GM06990 (cell line): ENCODE measurements around the gene PACSIN3.
"Not testable (repeated sequence)": the region's sequence is repeated elsewhere in the genome, so short reads cannot be mapped to it uniquely, and the experiment has no call there.

Source experiments
- DNase-seq: peaks from one replicate; pipeline ENCODE4 v3.0.0-alpha.2; 2011; ENCODE audit not compliant: insufficient read length; ENCODE audit errors: extremely low read depth
- H3K27me3 ChIP-seq: replicated peaks from 2 replicates; pipeline ENCODE4 v1.6.0; 2011; ENCODE audit warnings: low read length; ENCODE audit not compliant: control insufficient read depth, insufficient read depth
- H3K36me3 ChIP-seq: 2 replicates; pipeline ENCODE4 v1.5.1; 2011; ENCODE audit warnings: low read length; ENCODE audit not compliant: control insufficient read depth, insufficient read depth
- H3K4me3 ChIP-seq: replicated peaks from 2 replicates; pipeline ENCODE4 v1.5.1; 2011; ENCODE audit warnings: low read depth, mild to moderate bottlenecking, control low read depth, low read length
- TF ChIP-seq, protein P1 (sequence below): IDR thresholded peaks from 2 replicates; pipeline ENCODE4 v1.5.1; 2011; ENCODE audit warnings: low read length, control low read depth, mild to moderate bottlenecking, inconsistent platforms; ENCODE audit not compliant: insufficient read depth, poor library complexity, severe bottlenecking

Gene PACSIN3

DNA sequence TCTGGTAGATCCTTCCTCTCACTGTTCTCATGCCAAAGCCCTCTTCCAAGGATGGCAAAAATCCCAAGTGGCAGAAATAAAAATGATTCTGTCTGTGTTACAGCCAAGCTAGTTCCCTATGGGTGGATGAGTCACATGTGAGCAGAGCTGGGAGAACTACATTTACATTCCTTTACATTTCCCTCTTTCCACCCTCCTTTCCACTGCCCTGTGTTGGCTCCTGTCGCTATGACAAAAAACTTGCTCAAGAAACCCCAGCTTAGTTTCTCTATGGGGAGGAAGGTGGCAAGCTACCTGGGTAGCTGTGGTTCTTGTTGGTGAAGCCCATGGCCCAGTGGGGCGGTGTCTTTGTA lies 18.4 kb upstream of the PACSIN3 start:
- no peak overlapping the region for H3K4me3 ChIP-seq
- no peaks in the 10 kb centered on the region for H3K36me3 ChIP-seq
- H3K27me3 ChIP-seq: no peaks in the 10 kb centered on the region; the same call in none of the 2 replicates
- TF ChIP-seq, protein P1, sequence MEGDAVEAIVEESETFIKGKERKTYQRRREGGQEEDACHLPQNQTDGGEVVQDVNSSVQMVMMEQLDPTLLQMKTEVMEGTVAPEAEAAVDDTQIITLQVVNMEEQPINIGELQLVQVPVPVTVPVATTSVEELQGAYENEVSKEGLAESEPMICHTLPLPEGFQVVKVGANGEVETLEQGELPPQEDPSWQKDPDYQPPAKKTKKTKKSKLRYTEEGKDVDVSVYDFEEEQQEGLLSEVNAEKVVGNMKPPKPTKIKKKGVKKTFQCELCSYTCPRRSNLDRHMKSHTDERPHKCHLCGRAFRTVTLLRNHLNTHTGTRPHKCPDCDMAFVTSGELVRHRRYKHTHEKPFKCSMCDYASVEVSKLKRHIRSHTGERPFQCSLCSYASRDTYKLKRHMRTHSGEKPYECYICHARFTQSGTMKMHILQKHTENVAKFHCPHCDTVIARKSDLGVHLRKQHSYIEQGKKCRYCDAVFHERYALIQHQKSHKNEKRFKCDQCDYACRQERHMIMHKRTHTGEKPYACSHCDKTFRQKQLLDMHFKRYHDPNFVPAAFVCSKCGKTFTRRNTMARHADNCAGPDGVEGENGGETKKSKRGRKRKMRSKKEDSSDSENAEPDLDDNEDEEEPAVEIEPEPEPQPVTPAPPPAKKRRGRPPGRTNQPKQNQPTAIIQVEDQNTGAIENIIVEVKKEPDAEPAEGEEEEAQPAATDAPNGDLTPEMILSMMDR: no peak
- DNase-seq: no peak

DNA sequence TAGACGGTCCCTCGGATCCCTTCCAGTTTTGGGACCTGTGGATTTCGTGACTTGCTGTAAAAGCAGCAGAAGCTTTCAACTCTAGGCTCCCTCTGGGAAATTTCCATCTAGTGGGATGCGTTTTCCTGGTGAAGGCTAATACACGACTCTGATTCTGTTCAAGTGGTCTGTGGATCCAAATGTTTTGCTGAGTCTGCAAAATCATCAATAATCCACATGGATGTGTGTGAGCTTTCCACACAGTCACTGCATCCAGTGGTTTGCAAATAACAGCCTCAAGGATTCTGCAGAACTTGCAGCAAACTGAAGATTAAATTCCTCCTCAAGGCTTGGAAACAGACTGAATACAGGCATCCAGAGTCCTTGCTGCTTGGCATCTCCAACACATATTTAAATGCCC lies 16.3 kb upstream of the PACSIN3 start:
- no peak for DNase-seq
- TF ChIP-seq, protein P1: no peak
- H3K4me3 ChIP-seq: no peak overlapping the region
- no peaks in the 10 kb centered on the region; the same call in none of the 2 replicates for H3K27me3 ChIP-seq
- H3K36me3 ChIP-seq: no peaks in the 10 kb centered on the region

DNA sequence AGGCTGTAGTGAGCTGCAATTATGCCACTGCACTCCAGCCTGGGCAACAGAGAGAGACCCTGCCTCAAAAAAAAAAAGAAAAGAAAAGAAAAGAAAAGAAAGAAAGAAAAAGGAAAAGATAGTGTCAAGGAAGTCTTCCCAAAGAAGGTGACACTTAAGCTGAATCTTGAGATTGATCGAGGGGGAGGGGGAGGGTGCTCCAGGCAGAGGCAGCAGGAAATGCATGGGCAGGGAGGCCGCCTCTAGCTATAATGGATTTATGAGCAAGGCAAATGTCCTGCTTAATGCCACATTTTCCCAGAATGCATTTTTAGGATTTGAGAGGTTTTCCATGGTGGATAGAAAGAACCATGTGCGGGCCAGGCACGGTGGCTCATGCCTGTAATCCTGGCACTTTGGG lies 14.8 kb upstream of the PACSIN3 start:
- Histone ChIP-seq H3K27me3 (no peaks in the 10 kb centered on the region; the same call in 1 of the 2 replicates), H3K36me3 (no peaks in the 10 kb centered on the region), H3K4me3 (no peak overlapping the region)
- TF ChIP-seq, protein P1: no peak
- DNase-seq: no peak

DNA sequence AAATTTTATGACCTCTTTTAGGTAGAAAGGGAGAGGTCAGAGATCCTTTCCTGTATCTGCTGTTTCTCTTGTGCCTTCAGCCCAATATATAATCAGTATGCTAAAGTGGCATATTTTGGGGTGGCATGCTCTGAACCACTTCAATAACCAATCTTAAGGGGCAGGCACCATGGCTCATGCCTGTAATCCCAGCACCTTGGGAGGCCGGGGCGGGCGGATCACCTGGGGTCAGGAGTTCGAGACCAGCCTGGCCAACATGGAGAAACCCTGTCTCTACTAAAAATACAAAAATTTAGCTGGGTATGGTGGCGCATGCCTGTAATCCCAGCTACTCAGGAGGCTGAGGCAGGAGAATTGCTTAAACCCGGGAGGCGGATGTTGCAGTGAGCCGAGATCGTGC lies 11.9 kb upstream of the PACSIN3 start:
- H3K36me3 ChIP-seq, DNase-seq, H3K4me3 ChIP-seq, H3K27me3 ChIP-seq: not testable (repeated sequence)

DNA sequence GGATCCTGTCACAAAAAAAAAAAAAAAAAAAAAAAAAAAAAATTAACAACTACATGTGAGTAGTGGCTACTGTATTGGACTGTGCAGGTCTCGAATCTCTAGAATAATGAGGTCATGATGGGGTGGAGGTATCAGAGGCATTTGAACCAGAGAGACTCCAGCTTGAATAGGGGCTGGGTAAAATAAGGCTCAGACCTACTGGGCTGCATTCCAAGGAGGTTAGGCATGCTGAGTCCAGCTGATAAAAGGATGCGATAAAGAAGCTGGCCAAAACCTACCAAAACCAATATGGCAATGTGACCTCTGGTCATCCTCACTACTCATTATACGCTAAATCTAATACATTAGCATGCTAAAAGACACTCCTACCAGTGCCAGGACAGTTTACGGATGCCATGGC lies 5.9 kb upstream of the PACSIN3 start:
- no peaks in the 10 kb centered on the region for H3K36me3 ChIP-seq
- TF ChIP-seq, protein P1: no peak
- no peak overlapping the region for H3K4me3 ChIP-seq
- no peaks in the 10 kb centered on the region for H3K27me3 ChIP-seq
- no peak for DNase-seq

DNA sequence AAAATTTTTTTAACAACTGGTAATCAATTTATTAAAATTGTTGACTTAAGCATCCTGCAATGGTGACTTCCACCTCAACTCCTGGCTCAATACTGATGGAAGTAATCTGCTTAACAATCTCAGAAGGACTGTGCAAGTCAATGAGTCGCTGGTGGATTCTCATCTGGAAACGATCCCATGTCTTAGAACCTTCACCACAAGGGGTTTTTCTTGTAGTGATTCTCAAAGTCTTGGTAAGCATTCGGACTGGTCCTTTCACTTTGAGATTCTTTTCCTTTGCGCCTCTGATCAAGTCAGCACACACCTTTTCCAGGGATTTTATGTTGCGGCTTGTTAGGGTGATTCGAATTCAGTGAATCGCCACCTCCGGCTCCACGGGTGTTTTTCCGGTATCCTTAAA lies 4.9 kb upstream of the PACSIN3 start:
- DNase-seq, H3K36me3 ChIP-seq, H3K4me3 ChIP-seq, H3K27me3 ChIP-seq: not testable (repeated sequence)

DNA sequence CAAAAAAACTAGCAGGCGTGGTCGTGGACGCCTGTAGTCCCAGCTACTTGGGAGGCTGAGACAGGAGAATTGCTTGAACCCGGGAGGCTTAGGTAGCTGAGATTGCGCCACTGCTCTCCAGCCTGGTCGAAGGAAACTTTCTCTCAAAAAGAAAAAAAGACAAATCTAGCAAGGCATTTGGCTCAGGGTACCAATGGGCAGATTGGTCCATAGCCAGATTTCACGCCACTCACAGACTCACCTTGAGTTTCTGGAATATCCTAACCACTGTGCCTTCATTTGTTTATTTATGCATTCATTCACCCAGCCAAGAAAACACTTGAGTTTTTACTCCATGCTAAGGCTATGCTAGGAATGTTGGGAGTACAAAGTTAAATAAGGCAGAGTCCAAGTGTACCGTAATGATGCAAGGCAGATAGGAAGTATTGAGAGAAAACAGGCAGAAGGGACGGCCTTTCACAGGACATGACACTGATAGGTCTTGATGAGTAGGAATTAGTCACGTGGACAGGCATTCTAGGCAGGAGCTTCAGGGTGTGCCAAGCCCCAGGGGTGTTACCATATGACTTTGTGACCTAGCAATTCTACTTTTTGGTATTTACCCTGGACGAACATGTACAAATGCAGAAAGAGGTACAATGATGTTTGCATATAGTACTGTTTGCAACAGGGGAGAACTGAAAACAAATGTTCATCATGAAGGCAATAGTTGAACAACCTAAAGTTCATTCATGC lies 3.0 kb upstream of the PACSIN3 start:
- no peak overlapping the region for H3K4me3 ChIP-seq
- H3K36me3 ChIP-seq: no peaks in the 10 kb centered on the region
- H3K27me3 ChIP-seq: no peaks in the 10 kb centered on the region
- TF ChIP-seq, protein P1: no peak
- no peak for DNase-seq
